ENCODE data around the gene CAVIN2. TPM values are rescaled to one million over a fixed set of nuclear protein-coding genes. Genes with fewer than 3 reads are reported as not detected.

The CAVIN2 gene
- total and polyA plus RNA-seq, 9 of the 15 experiments (the other 6 are each of a cell fraction or from before 2014, with no cell fraction given) = 20.6 to 92.4 (median 69.0) TPM

GRCh38 chr2:191845876-191846514 is 893 bp downstream of the CAVIN2 start:
- 2% methylated on average over 11 of the region's 11 CpGs for WGBS (ENCODE audit: insufficient coverage, low coverage, missing lambda C conversion rate)
- CTCF ChIA-PET (ENCODE audit: low intra/inter-chr PET ratio) = no interaction called here
- H2AFZ ChIP-seq (ENCODE audit: low read depth, low read length) = peak overlapping the region; percentile 49
- BruUV-seq (replicated peaks) = no TSS peak
- peak overlapping the region; percentile 65 for H3K4me3 ChIP-seq
- DNase-seq (ENCODE audit: extremely low read depth in 1 of 4, low spot score in 3 of 4) = peak in 2 of 4 experiments; percentile 20 to 68
- peaks cover 100% of the 10 kb centered on the region for H3K79me2 ChIP-seq (ENCODE audit: control insufficient read depth, insufficient read depth, low read length)
- no peaks in the 10 kb centered on the region for H3K9me1 ChIP-seq (ENCODE audit: control insufficient read depth, insufficient read depth, low read length)
- no peaks in the 10 kb centered on the region for H3K9me3 ChIP-seq (replicated peaks; ENCODE audit: control insufficient read depth, insufficient read depth, low read depth, low read length)
- ATAC-seq = peak; percentile 5
- peaks cover 15% of the 10 kb centered on the region; the same call in 1 of the 3 replicates for H3K36me3 ChIP-seq (ENCODE audit: control insufficient read depth, insufficient read depth, low read length)
- H3K9ac ChIP-seq (ENCODE audit: insufficient read depth in 1 of 2, low read depth in 2 of 2, low read length in 2 of 2) = peak overlapping the region; percentile 75 to 95
- POLR2A ChIA-PET = interaction anchor here (0.7 to 2.5 kb wide), 6 partner anchors 9 to 833 kb away, joined by 3 to 15 read pairs (median 4); no protein-coding TSS in a partner anchor
- peaks cover 6 to 28% of the 10 kb centered on the region in 2 experiments; a peak in 4 of 5 replicates for H3K4me1 ChIP-seq (replicated peaks in 1 of 2; ENCODE audit: control insufficient read depth in 2 of 2, insufficient read depth in 2 of 2, low read length in 2 of 2)
- peak overlapping the region; percentile 95 for H3K27ac ChIP-seq (ENCODE audit: extremely low read depth, low read depth, low read length)
- in situ Hi-C loops (cut with MboI) (loop anchor here (10.0 kb wide), 1 partner anchor 811 kb away; no protein-coding TSS in a partner anchor), intact Hi-C loops (cut with micrococcal nuclease) (no loop called here)
- H4K20me1 ChIP-seq (replicated peaks; ENCODE audit: control insufficient read depth, insufficient read depth, low read length) = no peaks in the 10 kb centered on the region
- no peaks in the 10 kb centered on the region for H3K27me3 ChIP-seq (ENCODE audit: control insufficient read depth in 2 of 2, insufficient read depth in 2 of 2, low read length in 2 of 2)
- no peak for FAIRE-seq
- peak overlapping the region; percentile 85 for H3K4me2 ChIP-seq (ENCODE audit: insufficient read depth, low read length)
- TF ChIP-seq MAFG (tag; conservative IDR thresholded peaks at IDR 0.05) = no peak
- peak; percentile 55 for TF ChIP-seq CXXC5 (CRISPR knock-in tag; IDR thresholded peaks at IDR 0.05)
- TF ChIP-seq PRDM10 (IDR thresholded peaks at IDR 0.05; ENCODE audit: partially characterized antibody) = peak; percentile 60
- no peak for TF ChIP-seq PML (IDR thresholded peaks at IDR 0.05; ENCODE audit: low read length)
- TF ChIP-seq MEIS2 (IDR thresholded peaks at IDR 0.05; ENCODE audit: partially characterized antibody) = peak; percentile 35
- TF ChIP-seq PKNOX1 (IDR thresholded peaks at IDR 0.05) = 0 out of 2 replicates have a peak, but pooled peaks have one; percentile 6
- peak; percentile 46; the same call in 1 of the 2 replicates for TF ChIP-seq ZEB2 (IDR thresholded peaks at IDR 0.05)
- peak in 1 of 3 experiments; percentile 21 for TF ChIP-seq YY1 (IDR thresholded peaks at IDR 0.05; ENCODE audit: borderline replicate concordance in 1 of 3, control insufficient read depth in 1 of 3, extremely low read depth in 1 of 3, insufficient read depth in 3 of 3, insufficient read length in 1 of 3, insufficient replicate concordance in 2 of 3, low read depth in 1 of 3, low read length in 2 of 3)
- 0 out of 4 replicates have a peak, but pooled peaks have one; percentile 24 to 31 for TF ChIP-seq KDM1A (IDR thresholded peaks at IDR 0.05)
- TF ChIP-seq SAFB (IDR thresholded peaks at IDR 0.05; ENCODE audit: borderline replicate concordance, low read depth, low read length) = no peak
- TF ChIP-seq TFE3 (CRISPR knock-in tag; IDR thresholded peaks at IDR 0.05) = no peak
- 0 out of 2 replicates have a peak, but pooled peaks have one; percentile 22 for TF ChIP-seq GATA2 (CRISPR knock-in tag; IDR thresholded peaks at IDR 0.05)
- peak; percentile 13 for TF ChIP-seq HNRNPLL (IDR thresholded peaks at IDR 0.05; ENCODE audit: low read depth, low read length, poor library complexity, severe bottlenecking)
- peak in 1 of 2 experiments; percentile 28; a peak in 2 of 4 replicates for TF ChIP-seq RCOR1 (IDR thresholded peaks at IDR 0.05; ENCODE audit: borderline replicate concordance in 1 of 2, low read depth in 2 of 2, low read length in 2 of 2)

Measured in K562 (cell line).